Large intestine (tissue), 3 donors: Measurements from ENCODE around the gene ANO6. TPM values are rescaled to one million over a fixed set of nuclear protein-coding genes. Genes with fewer than 3 reads are reported as not detected.
"Not testable (repeated sequence)": the region's sequence is repeated elsewhere in the genome, so short reads cannot be mapped to it uniquely, and the experiment has no call there.

Experiments
- DNase-seq, 2 donors: peaks; one replicate each; pipeline versions ENCODE4 v3.0.0 to v3.0.0-alpha.2; 2013
- H3K27ac ChIP-seq: one replicate; pipeline ENCODE4 v1.5.1; 2013; ENCODE audit warnings: low read length
- H3K27me3 ChIP-seq: 2 replicates; pipeline ENCODE4 v1.6.1; 2013; ENCODE audit warnings: low read length; ENCODE audit not compliant: control insufficient read depth, insufficient read depth
- H3K36me3 ChIP-seq: 2 replicates; pipeline ENCODE4 v1.6.1; 2013; ENCODE audit warnings: low read length; ENCODE audit not compliant: control insufficient read depth, insufficient read depth
- H3K4me1 ChIP-seq: one replicate; pipeline ENCODE4 v1.6.1; 2013; ENCODE audit warnings: low read length; ENCODE audit not compliant: control insufficient read depth, insufficient read depth
- H3K4me3 ChIP-seq: one replicate; pipeline ENCODE4 v1.5.1; 2013; ENCODE audit warnings: low read length
- H3K9me3 ChIP-seq: one replicate; pipeline ENCODE4 v1.6.1; 2013; ENCODE audit warnings: mild to moderate bottlenecking, low read depth, low read length, moderate library complexity; ENCODE audit not compliant: control insufficient read depth
- WGBS: methylation state at CpG from one replicate; pipeline ENCODE4 v1.1.5; 2013; ENCODE audit warnings: low lambda C conversion rate; ENCODE audit not compliant: insufficient coverage; 5-methylcytosine and 5-hydroxymethylcytosine counted together
- polyA plus RNA-seq: library from polyadenylated mRNA; unstranded; fragments of 120-200 nt; gene quantifications from one replicate; pipeline ENCODE4 v1.2.1, GENCODE V29; 2013

The ANO6 gene
- polyA plus RNA-seq, 1 donor, result 65.8 TPM

DNA sequence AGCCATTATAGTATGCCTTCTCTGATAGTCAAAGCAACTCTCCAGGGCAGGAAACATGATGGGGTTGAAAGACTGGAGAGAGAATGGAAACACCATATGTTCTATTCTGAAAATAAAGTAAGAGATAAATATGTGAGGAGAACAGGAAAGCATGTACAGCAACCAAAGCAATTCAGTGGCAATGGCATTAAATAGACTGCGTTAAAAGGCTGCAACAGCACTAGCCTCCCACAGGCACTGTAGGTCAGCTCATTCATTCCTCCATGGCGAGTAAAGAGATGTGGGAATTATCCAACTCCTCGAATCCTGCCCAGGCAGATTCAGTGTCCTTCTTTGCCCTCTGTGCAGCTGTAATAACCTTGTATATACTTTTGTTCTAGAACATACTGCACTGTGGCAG, 43.8 kb downstream of the ANO6 start:
- no CpG with 5 or more reads among the region's 3 CpGs for WGBS
- peak overlapping the region; percentile 71 for H3K27ac ChIP-seq

GRCh38 chr12:45260104-45260815, 44.4 kb downstream of the ANO6 start:
- Histone ChIP-seq H3K4me1 (peaks cover 43% of the 10 kb centered on the region), H3K27me3 (no peaks in the 10 kb centered on the region), H3K36me3 (no peaks in the 10 kb centered on the region), H3K9me3 (no peaks in the 10 kb centered on the region), H3K4me3 (peak overlapping the region; percentile 8), H3K27ac (peak overlapping the region; percentile 71)
- 100% methylated on average over 1 of the region's 5 CpGs for WGBS
- DNase-seq, result peak; percentile 74 to 85

More for the DNA sequence above, 43.8 kb downstream of the ANO6 start:
- H3K9me3 ChIP-seq, result no peaks in the 10 kb centered on the region
- no peaks in the 10 kb centered on the region for H3K27me3 ChIP-seq
- no peak for DNase-seq
- no peaks in the 10 kb centered on the region for H3K36me3 ChIP-seq
- H3K4me1 ChIP-seq, result peaks cover 39% of the 10 kb centered on the region
- H3K4me3 ChIP-seq, result peak overlapping the region; percentile 8

GRCh38 chr12:45260854-45261253, 45.0 kb downstream of the ANO6 start:
- DNase-seq, result no peak
- peak overlapping the region; percentile 29 for H3K27ac ChIP-seq

GRCh38 chr12:45262185-45262584, 46.3 kb downstream of the ANO6 start:
- H3K9me3 ChIP-seq, H3K27ac ChIP-seq, H3K4me3 ChIP-seq, DNase-seq, H3K27me3 ChIP-seq, H3K36me3 ChIP-seq: not testable (repeated sequence)
- H3K4me1 ChIP-seq, result peaks cover 48% of the 10 kb centered on the region
- WGBS, result no CpG with 5 or more reads among the region's 8 CpGs

More at GRCh38 chr12:45260854-45261253, 45.0 kb downstream of the ANO6 start:
- Histone ChIP-seq H3K27me3 (no peaks in the 10 kb centered on the region), H3K4me3 (no peak overlapping the region), H3K9me3 (no peaks in the 10 kb centered on the region), H3K4me1 (peaks cover 48% of the 10 kb centered on the region), H3K36me3 (no peaks in the 10 kb centered on the region)
- WGBS, result no CpG with 5 or more reads among the region's 4 CpGs

- Histone ChIP-seq H3K4me1 (peaks cover 52% of the 10 kb centered on the region), H3K9me3 (no peaks in the 10 kb centered on the region), H3K36me3 (no peaks in the 10 kb centered on the region), H3K27ac (peak overlapping the region; percentile 54), H3K4me3 (no peak overlapping the region), H3K27me3 (no peaks in the 10 kb centered on the region)
- peak in 1 of 2 donors; percentile 27 for DNase-seq
- no CpG with 5 or more reads among the region's 3 CpGs for WGBS
Observed at GRCh38 chr12:45263587-45263986, 47.7 kb downstream of the ANO6 start.

DNA sequence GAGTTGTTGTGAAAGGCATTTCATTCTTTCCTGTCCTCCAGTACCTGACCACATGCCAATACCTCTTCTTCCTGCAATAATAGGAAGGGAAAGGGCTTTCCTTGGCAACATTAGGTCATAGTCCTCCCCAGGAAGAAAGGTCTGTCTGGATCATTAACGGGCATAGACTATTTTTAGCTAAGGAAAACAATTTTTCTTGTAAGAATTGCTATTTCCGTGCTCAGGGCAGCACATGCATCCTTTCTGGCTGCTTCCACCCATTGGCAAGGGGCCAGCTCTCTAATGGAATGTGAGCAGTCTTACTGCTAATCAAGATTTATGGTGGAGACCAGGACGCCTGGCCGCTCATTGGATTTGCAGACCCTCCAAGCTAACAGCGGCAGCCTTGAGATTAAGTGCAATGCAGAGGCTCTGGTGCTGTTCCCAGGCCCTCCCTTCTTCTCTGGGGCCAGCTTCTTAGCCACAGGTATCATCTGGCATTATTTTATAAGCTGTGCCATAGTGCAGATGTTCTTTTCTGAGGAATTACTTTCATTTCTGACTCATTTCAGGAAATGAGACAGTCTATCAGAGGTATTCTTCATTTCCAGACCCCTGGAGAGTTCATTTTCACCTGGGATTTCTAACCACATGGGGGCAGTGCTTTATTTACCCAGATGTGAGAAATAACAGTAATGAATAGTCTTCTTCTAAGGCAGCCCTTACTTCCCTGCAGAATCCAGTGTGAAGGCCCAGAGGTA, 52.9 kb downstream of the ANO6 start:
- no peaks in the 10 kb centered on the region for H3K9me3 ChIP-seq
- H3K4me1 ChIP-seq, result peaks cover 38% of the 10 kb centered on the region
- DNase-seq, result peak; percentile 55 to 81
- H3K27me3 ChIP-seq, result no peaks in the 10 kb centered on the region
- no CpG with 5 or more reads among the region's 5 CpGs for WGBS
- H3K27ac ChIP-seq, result peak overlapping the region; percentile 50
- H3K4me3 ChIP-seq, result no peak overlapping the region
- no peaks in the 10 kb centered on the region for H3K36me3 ChIP-seq

GRCh38 chr12:45269412-45269751, 53.5 kb downstream of the ANO6 start:
- no peaks in the 10 kb centered on the region for H3K27me3 ChIP-seq
- H3K4me1 ChIP-seq, result peaks cover 38% of the 10 kb centered on the region
- 20% methylated on average over 1 of the region's 2 CpGs for WGBS
- H3K27ac ChIP-seq, result peak overlapping the region; percentile 50
- DNase-seq, result no peak
- H3K4me3 ChIP-seq, result no peak overlapping the region
- no peaks in the 10 kb centered on the region for H3K36me3 ChIP-seq
- H3K9me3 ChIP-seq, result no peaks in the 10 kb centered on the region

- H3K27me3 ChIP-seq, result no peaks in the 10 kb centered on the region
- no peak overlapping the region for H3K4me3 ChIP-seq
- peaks cover 2% of the 10 kb centered on the region for H3K36me3 ChIP-seq
- DNase-seq, result no peak
- no peaks in the 10 kb centered on the region for H3K9me3 ChIP-seq
- WGBS, result 100% methylated on average over 1 of the region's 3 CpGs
- H3K27ac ChIP-seq, result no peak overlapping the region
- H3K4me1 ChIP-seq, result peaks cover 28% of the 10 kb centered on the region
Observed at GRCh38 chr12:45270951-45271350, 55.1 kb downstream of the ANO6 start.

DNA sequence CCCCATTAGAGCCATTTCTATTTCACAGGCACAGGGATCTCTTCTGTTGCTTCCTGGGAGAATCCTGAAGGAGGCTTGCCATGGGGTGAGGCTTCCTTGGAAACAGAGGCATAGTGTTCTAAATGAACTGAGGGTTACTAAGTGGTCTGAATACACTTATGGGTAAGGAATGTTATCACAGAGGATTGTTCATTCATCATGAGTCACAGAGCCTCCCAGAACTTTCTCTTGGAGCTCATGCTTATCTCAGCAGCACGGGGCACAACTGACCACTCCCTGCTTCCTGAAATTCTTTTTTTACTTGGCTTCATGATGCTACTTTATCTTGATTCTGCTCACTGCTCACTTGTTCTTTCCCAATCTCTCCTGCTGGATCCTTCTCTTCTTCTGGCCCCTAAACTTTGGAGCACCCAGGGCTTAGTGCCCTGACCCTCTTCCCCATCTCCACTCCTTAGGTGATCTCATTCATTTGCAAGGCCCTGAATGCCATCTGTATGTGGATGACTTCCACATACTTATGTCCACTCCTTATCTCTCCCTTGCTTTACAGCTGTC, 57.9 kb downstream of the ANO6 start:
- no peak overlapping the region for H3K4me3 ChIP-seq
- peak; percentile 41 to 56 for DNase-seq
- peaks cover 3% of the 10 kb centered on the region for H3K36me3 ChIP-seq
- H3K9me3 ChIP-seq, result no peaks in the 10 kb centered on the region
- peaks cover 19% of the 10 kb centered on the region for H3K4me1 ChIP-seq
- WGBS, result 0% methylated on average over 1 of the region's 1 CpG
- H3K27ac ChIP-seq, result no peak overlapping the region
- H3K27me3 ChIP-seq, result no peaks in the 10 kb centered on the region

- Histone ChIP-seq H3K4me3 (no peak overlapping the region), H3K4me1 (peaks cover 11% of the 10 kb centered on the region), H3K27ac (no peak overlapping the region), H3K27me3 (no peaks in the 10 kb centered on the region), H3K36me3 (peaks cover 3% of the 10 kb centered on the region), H3K9me3 (no peaks in the 10 kb centered on the region)
- DNase-seq, result no peak
- WGBS, result 86% methylated on average over 4 of the region's 5 CpGs
Observed at GRCh38 chr12:45276154-45276755, 60.4 kb downstream of the ANO6 start.
